HEK293 (cell line): ENCODE measurements around the gene PLAU.

Experiments
- CTCF ChIA-PET: fragments of 350-600 bp; formaldehyde crosslinking; extraction: SDS; loops from one replicate; lab custom pipeline; 2021; ENCODE audit warnings: antibody characterized with exemption; lab: Yijun Ruan, JAX
- POLR2A ChIA-PET: fragments of 300-600 bp; formaldehyde crosslinking; extraction: SDS; loops from one replicate; lab custom pipeline; 2020; ENCODE audit warnings: antibody characterized with exemption, inconsistent platforms; lab: Yijun Ruan, JAX
- H3K27ac ChIP-seq: fragments of 200-500 bp; sonication (Bioruptor generic); 2 replicates; pipeline ENCODE4 v1.5.1; 2014; ENCODE audit warnings: low read depth, low read length, control low read depth, inconsistent platforms; ENCODE audit errors: extremely low read depth
- H3K36me3 ChIP-seq, 2 experiments: fragments of 200-500 bp in 1 of 2; sonication (Bioruptor generic) in 1 of 2; 1 replicate in 1 of 2; 2 replicates in 1 of 2; pipeline ENCODE4 v1.5.1; 2014 to 2017; ENCODE audit warnings: inconsistent platforms in 2 of 2, low read length in 2 of 2; ENCODE audit not compliant: control insufficient read depth in 2 of 2, insufficient read depth in 1 of 2
- H3K4me1 ChIP-seq: fragments of 200-500 bp; sonication (Bioruptor generic); 2 replicates; pipeline ENCODE4 v1.5.1; 2014; ENCODE audit warnings: mild to moderate bottlenecking, low read length, inconsistent platforms; ENCODE audit not compliant: control insufficient read depth, insufficient read depth
- H3K4me3 ChIP-seq: 2 replicates; pipeline ENCODE4 v1.5.1; 2011; ENCODE audit warnings: low read depth, mild to moderate bottlenecking, control low read depth, low read length, moderate library complexity
- H3K9me3 ChIP-seq: fragments of 200-500 bp; sonication (Bioruptor generic); 2 replicates; pipeline ENCODE4 v1.5.1; 2014; ENCODE audit warnings: low read depth, low read length, inconsistent platforms; ENCODE audit not compliant: control insufficient read depth, insufficient read depth
- GFI1B ChIP-seq: fragments of 450-650 bp; formaldehyde crosslinking; IDR thresholded peaks from 2 replicates; pipeline ENCODE4 v1.5.1; 2016; ENCODE audit warnings: missing biosample characterization, missing genetic modification characterization
- PRDM1 ChIP-seq: fragments of 450-650 bp; formaldehyde crosslinking; IDR thresholded peaks from 2 replicates; pipeline ENCODE4; 2016; ENCODE audit warnings: missing biosample characterization, missing genetic modification characterization
- TCF7L2 ChIP-seq: IDR thresholded peaks from 2 replicates; pipeline ENCODE4 v1.6.1; 2011; ENCODE audit warnings: low read depth, mild to moderate bottlenecking, inconsistent platforms, low read length, moderate library complexity, borderline replicate concordance
- YY2 ChIP-seq: fragments of 450-650 bp; formaldehyde crosslinking; IDR thresholded peaks from 2 replicates; pipeline ENCODE4 v1.5.1; 2016; ENCODE audit warnings: missing biosample characterization, missing genetic modification characterization
- ZNF155 ChIP-seq: fragments of 450-650 bp; formaldehyde crosslinking; IDR thresholded peaks from 2 replicates; pipeline ENCODE4 v1.5.1; 2016; ENCODE audit warnings: missing biosample characterization, missing genetic modification characterization
- ZNF157 ChIP-seq: fragments of 450-650 bp; formaldehyde crosslinking; IDR thresholded peaks from 2 replicates; pipeline ENCODE4 v1.5.1; 2016; ENCODE audit warnings: missing biosample characterization, missing genetic modification characterization
- ZNF19 ChIP-seq: fragments of 450-650 bp; formaldehyde crosslinking; IDR thresholded peaks from 2 replicates; pipeline ENCODE4; 2016; ENCODE audit warnings: missing biosample characterization, missing genetic modification characterization, low read depth
- ZNF211 ChIP-seq: fragments of 450-650 bp; formaldehyde crosslinking; IDR thresholded peaks from 2 replicates; pipeline ENCODE4 v1.5.1; 2016; ENCODE audit warnings: low read depth, missing biosample characterization, missing genetic modification characterization
- ZNF223 ChIP-seq: fragments of 450-650 bp; formaldehyde crosslinking; IDR thresholded peaks from 2 replicates; pipeline ENCODE4 v1.5.1; 2016; ENCODE audit warnings: missing biosample characterization, missing genetic modification characterization
- ZNF248 ChIP-seq: fragments of 450-650 bp; formaldehyde crosslinking; IDR thresholded peaks from 2 replicates; pipeline ENCODE4 v1.5.1; 2017; ENCODE audit warnings: missing biosample characterization, missing genetic modification characterization
- ZNF292 ChIP-seq: fragments of 450-650 bp; formaldehyde crosslinking; IDR thresholded peaks from 2 replicates; pipeline ENCODE4 v1.5.1; 2016; ENCODE audit warnings: low read depth, missing biosample characterization, missing genetic modification characterization, borderline replicate concordance
- ZNF302 ChIP-seq: fragments of 450-650 bp; formaldehyde crosslinking; IDR thresholded peaks from 2 replicates; pipeline ENCODE4 v1.5.1; 2016; ENCODE audit warnings: missing biosample characterization, missing genetic modification characterization, low read depth
- ZNF404 ChIP-seq: fragments of 450-650 bp; formaldehyde crosslinking; IDR thresholded peaks from 2 replicates; pipeline ENCODE4 v1.5.1; 2017; ENCODE audit warnings: missing biosample characterization, missing genetic modification characterization
- ZNF510 ChIP-seq: fragments of 450-650 bp; formaldehyde crosslinking; IDR thresholded peaks from 2 replicates; pipeline ENCODE4 v1.5.1; 2018; ENCODE audit warnings: mild to moderate bottlenecking, missing genetic modification characterization, missing biosample characterization; ENCODE audit not compliant: insufficient replicate concordance
- ZNF558 ChIP-seq: fragments of 450-650 bp; formaldehyde crosslinking; IDR thresholded peaks from 2 replicates; pipeline ENCODE4 v1.5.1; 2016; ENCODE audit warnings: missing biosample characterization, missing genetic modification characterization
- ZNF561 ChIP-seq: fragments of 450-650 bp; IDR thresholded peaks from 2 replicates; pipeline ENCODE4 v1.5.1; 2018; ENCODE audit warnings: missing biosample characterization, missing genetic modification characterization, borderline replicate concordance
- ZNF660 ChIP-seq: fragments of 450-650 bp; IDR thresholded peaks from 2 replicates; pipeline ENCODE4 v1.5.1; 2018; ENCODE audit warnings: missing biosample characterization, mild to moderate bottlenecking, missing genetic modification characterization
- ZNF768 ChIP-seq: fragments of 450-650 bp; formaldehyde crosslinking; IDR thresholded peaks from 2 replicates; pipeline ENCODE4 v1.5.1; 2018; ENCODE audit warnings: missing biosample characterization, mild to moderate bottlenecking, missing genetic modification characterization
- ZNF791 ChIP-seq: fragments of 450-650 bp; formaldehyde crosslinking; IDR thresholded peaks from 2 replicates; pipeline ENCODE4 v1.5.1; 2016; ENCODE audit warnings: missing biosample characterization, missing genetic modification characterization
- ZNF843 ChIP-seq: fragments of 450-650 bp; formaldehyde crosslinking; IDR thresholded peaks from 2 replicates; pipeline ENCODE4 v1.5.1; 2016; ENCODE audit warnings: missing biosample characterization, missing genetic modification characterization
- ZXDB ChIP-seq: fragments of 450-650 bp; formaldehyde crosslinking; IDR thresholded peaks from 2 replicates; pipeline ENCODE4 v1.5.1; 2016; ENCODE audit warnings: missing biosample characterization, missing genetic modification characterization
- TF ChIP-seq, protein P1 (sequence below): fragments of 450-650 bp; IDR thresholded peaks from 2 replicates; pipeline ENCODE4 v1.5.1; 2018; ENCODE audit warnings: missing biosample characterization, mild to moderate bottlenecking, missing genetic modification characterization
- TF ChIP-seq, protein P2 (sequence below): fragments of 450-650 bp; formaldehyde crosslinking; IDR thresholded peaks from 2 replicates; pipeline ENCODE4 v1.5.1; 2016; ENCODE audit warnings: missing biosample characterization, missing genetic modification characterization
- TF ChIP-seq, protein P3 (sequence below): fragments of 450-650 bp; formaldehyde crosslinking; conservative IDR thresholded peaks from 2 replicates; pipeline ENCODE4 v1.5.1; 2016; ENCODE audit warnings: low read depth, missing biosample characterization, missing genetic modification characterization

The PLAU gene

DNA sequence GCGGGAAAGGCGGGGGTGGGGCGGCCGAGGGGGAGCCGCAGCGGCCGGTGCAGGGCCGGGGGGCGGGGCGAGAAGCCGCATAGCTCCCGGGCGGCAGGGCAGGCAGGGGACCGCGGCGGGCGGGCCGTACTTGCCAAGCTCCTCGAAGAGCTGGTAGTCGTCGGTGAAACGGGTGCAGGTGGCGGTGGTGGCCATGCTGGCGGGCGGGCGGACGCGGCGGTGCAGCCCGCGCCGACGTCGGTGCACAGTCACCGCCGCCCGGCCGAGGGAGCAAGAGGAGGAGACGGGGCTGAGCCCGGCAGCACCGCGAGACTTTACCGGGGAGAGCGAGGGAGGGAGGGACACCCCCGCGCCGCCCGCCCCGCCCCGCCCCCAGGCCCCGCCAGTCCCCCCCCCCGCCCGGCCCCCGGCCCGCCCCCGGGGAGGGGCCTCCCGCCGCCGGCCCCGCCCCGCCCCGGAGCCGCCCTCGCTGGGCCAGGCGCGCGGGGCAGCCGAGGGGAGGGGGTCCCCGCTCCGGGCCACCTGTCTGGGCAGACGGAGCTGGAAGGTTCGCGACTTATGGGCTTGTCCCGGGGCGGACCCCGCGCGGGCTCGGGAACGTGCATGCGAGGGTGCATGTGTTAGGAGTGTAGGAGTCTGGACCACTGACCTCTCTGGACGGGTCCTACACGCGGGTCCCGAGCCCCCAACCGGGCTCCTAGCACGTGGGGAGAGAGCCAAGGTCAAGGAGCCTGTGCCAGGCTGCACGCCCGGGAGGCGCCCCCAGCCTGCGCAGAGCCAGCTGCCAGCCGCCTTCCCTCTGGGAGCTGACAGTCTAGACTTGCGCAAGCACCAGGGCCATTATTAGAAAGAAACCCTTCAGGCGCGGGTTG, 36.4 kb upstream of the PLAU start, which contains the start of gene CAMK2G (continued):
- TF ChIP-seq, protein P1, sequence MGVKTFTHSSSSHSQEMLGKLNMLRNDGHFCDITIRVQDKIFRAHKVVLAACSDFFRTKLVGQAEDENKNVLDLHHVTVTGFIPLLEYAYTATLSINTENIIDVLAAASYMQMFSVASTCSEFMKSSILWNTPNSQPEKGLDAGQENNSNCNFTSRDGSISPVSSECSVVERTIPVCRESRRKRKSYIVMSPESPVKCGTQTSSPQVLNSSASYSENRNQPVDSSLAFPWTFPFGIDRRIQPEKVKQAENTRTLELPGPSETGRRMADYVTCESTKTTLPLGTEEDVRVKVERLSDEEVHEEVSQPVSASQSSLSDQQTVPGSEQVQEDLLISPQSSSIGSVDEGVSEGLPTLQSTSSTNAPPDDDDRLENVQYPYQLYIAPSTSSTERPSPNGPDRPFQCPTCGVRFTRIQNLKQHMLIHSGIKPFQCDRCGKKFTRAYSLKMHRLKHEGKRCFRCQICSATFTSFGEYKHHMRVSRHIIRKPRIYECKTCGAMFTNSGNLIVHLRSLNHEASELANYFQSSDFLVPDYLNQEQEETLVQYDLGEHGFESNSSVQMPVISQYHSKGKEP (tag by site-specific recombination) = no peak
- TF ChIP-seq ZNF157 (tag by site-specific recombination) = no peak
- TF ChIP-seq ZNF558 = no peak
- TF ChIP-seq, protein P2, sequence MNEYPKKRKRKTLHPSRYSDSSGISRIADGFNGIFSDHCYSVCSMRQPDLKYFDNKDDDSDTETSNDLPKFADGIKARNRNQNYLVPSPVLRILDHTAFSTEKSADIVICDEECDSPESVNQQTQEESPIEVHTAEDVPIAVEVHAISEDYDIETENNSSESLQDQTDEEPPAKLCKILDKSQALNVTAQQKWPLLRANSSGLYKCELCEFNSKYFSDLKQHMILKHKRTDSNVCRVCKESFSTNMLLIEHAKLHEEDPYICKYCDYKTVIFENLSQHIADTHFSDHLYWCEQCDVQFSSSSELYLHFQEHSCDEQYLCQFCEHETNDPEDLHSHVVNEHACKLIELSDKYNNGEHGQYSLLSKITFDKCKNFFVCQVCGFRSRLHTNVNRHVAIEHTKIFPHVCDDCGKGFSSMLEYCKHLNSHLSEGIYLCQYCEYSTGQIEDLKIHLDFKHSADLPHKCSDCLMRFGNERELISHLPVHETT (tag by site-specific recombination) = no peak
- TF ChIP-seq ZNF248 = no peak
- TF ChIP-seq, all 188 proteins: peak for 22

DNA sequence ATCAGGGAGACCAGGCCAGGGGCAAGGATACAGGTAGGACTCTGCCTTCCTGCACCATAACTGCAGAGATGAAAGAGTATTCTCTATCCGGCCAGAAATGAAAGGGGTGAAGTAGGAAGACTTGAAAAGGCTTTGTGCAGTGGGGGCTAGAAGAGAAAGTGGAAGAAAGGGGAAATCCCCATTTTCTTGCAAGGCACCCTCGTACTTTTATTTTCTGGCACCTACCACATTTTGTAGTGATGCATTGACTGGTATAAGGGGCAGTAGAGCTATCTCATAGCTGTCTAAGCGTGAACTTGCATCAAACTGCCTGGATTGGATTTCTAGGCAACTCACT, 35.8 kb upstream of the PLAU start:
- Histone ChIP-seq H3K4me1 (peaks cover 8% of the 10 kb centered on the region), H3K36me3 (peaks cover 0 to 23% of the 10 kb centered on the region in 2 experiments; a peak in 1 of 3 replicates), H3K4me3 (no peak overlapping the region; the same call in 1 of the 2 replicates), H3K9me3 (no peaks in the 10 kb centered on the region), H3K27ac (peak overlapping the region; percentile 25; the same call in 1 of the 2 replicates)
- TF ChIP-seq YY2 (tag by site-specific recombination) (no peak), ZXDB (tag by site-specific recombination) (0 out of 2 replicates have a peak, but pooled peaks have one; percentile 37), ZNF791 (tag by site-specific recombination) (no peak), ZNF223 (tag by site-specific recombination) (0 out of 2 replicates have a peak, but pooled peaks have one; percentile 16), ZNF660 (no peak), ZNF155 (no peak), ZNF768 (tag by site-specific recombination) (no peak), GFI1B (tag by site-specific recombination) (no peak), ZNF561 (no peak), TCF7L2 (no peak), ZNF404 (tag by site-specific recombination) (no peak), PRDM1 (tag by site-specific recombination) (peak; percentile 81), ZNF510 (tag by site-specific recombination) (no peak), ZNF302 (tag by site-specific recombination) (no peak)
- ChIA-PET CTCF (interaction anchor here (0.6 to 11.0 kb wide), 2 partner anchors 27 to 137 kb away, joined by 3 to 267 read pairs; no protein-coding TSS in a partner anchor), POLR2A (interaction anchor here (2.0 kb wide), 1 partner anchor 13 kb away, joined by 4 read pairs; no protein-coding TSS in a partner anchor)

DNA sequence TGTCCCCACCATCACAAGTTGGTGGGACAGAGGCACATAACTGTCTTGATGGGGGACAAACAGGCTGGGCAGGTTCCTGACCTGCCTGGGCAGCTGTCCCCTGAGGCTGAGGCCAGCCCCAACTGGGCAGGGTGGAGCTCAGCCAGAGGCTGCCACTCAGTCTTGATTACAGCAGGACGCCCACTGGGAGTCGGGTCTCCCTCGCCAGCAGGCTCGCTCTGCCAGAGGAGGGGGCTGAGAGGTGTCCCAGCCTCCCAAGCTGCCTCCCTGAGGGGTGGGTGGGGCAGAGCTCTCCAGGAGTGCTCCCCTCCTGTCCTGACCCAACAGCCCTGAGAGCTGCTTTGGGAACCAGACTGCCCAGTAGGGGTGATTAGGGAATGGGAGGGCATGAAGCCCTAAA, 34.8 kb upstream of the PLAU start:
- POLR2A ChIA-PET = interaction anchor here (0.5 kb wide), 1 partner anchor 270 kb away, joined by 3 read pairs; no protein-coding TSS in a partner anchor
- Histone ChIP-seq H3K9me3 (no peaks in the 10 kb centered on the region), H3K4me3 (no peak overlapping the region), H3K27ac (no peak overlapping the region), H3K36me3 (peaks cover 0 to 12% of the 10 kb centered on the region in 2 experiments; a peak in 1 of 3 replicates), H3K4me1 (peaks cover 8% of the 10 kb centered on the region)
- CTCF ChIA-PET = interaction anchor here (0.6 to 11.0 kb wide), 3 partner anchors 11 to 43 kb away, joined by 3 to 267 read pairs (median 9); no protein-coding TSS in a partner anchor
- TF ChIP-seq ZNF19 (tag by site-specific recombination) (no peak), ZNF660 (no peak), ZNF211 (tag by site-specific recombination) (no peak), ZNF292 (no peak), ZNF843 (tag by site-specific recombination) (no peak)
- TF ChIP-seq, protein P3, sequence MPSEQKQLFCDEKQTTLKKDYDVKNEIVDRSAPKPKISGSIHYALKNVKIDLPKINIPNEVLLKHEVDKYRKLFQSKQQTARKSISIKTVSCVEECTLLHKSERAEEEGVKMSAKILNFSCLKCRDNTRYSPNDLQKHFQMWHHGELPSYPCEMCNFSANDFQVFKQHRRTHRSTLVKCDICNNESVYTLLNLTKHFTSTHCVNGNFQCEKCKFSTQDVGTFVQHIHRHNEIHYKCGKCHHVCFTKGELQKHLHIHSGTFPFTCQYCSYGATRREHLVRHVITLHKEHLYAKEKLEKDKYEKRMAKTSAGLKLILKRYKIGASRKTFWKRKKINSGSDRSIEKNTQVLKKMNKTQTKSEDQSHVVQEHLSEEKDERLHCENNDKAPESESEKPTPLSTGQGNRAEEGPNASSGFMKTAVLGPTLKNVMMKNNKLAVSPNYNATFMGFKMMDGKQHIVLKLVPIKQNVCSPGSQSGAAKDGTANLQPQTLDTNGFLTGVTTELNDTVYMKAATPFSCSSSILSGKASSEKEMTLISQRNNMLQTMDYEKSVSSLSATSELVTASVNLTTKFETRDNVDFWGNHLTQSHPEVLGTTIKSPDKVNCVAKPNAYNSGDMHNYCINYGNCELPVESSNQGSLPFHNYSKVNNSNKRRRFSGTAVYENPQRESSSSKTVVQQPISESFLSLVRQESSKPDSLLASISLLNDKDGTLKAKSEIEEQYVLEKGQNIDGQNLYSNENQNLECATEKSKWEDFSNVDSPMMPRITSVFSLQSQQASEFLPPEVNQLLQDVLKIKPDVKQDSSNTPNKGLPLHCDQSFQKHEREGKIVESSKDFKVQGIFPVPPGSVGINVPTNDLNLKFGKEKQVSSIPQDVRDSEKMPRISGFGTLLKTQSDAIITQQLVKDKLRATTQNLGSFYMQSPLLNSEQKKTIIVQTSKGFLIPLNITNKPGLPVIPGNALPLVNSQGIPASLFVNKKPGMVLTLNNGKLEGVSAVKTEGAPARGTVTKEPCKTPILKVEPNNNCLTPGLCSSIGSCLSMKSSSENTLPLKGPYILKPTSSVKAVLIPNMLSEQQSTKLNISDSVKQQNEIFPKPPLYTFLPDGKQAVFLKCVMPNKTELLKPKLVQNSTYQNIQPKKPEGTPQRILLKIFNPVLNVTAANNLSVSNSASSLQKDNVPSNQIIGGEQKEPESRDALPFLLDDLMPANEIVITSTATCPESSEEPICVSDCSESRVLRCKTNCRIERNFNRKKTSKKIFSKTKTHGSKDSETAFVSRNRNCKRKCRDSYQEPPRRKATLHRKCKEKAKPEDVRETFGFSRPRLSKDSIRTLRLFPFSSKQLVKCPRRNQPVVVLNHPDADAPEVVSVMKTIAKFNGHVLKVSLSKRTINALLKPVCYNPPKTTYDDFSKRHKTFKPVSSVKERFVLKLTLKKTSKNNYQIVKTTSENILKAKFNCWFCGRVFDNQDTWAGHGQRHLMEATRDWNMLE (tag by site-specific recombination) = no peak
